ENCODE results near the gene ZCCHC12.

The ZCCHC12 gene

DNA sequence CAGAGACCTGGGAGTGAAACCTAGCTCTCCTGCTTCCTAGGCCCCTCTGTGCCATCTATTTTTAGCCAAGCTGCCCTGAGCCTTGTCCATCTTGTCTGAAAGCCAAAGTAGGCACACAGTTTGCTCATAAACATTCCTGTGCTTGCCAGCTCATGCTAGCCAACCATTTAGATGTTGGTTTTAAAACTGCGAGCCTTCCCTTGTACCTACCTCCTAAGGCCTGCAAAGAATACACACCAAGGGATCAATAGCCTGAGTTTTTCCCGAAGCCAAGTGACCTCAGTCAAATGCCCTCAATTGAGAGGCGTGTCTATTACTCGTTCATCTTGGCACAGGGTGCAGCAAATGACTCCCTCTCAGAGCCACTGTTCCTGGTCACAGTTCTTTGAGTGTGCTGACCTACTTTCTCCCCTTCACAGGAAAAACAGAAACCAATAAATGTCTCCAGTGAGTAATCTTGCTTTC lies 48.5 kb downstream of the ZCCHC12 start:
- no peak for DNase-seq
